GM18867 (cell line): Measurements from ENCODE around the gene KRCC1.
"Not testable (repeated sequence)": the region's sequence is repeated elsewhere in the genome, so short reads cannot be mapped to it uniquely, and the experiment has no call there.

Source experiments
- ATAC-seq: cut with Tn5 transposase; IDR thresholded peaks from one replicate; pipeline ENCODE4 v1.9.1; 2021; ENCODE audit warnings: mild to moderate bottlenecking, moderate library complexity; ENCODE audit not compliant: unreplicated experiment

The KRCC1 gene

DNA sequence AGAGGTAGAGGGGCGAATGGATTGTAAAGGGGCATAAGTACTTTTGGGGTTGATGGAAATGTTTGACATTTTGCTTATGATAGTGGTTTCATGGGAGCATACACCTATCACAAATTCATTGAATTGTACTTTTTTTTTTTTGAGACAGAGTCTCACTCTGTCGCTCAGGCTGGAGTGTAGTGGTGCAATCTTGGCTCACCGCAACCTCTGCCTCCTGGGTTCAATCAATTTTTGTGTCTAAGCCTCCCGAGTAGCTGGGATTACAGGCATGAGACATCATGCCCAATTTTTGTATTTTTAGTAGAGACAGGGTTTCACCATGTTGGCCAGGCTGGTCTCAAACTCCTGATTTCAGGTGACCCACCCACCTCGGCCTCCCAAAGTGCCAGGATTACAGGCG, 10.0 kb downstream of the KRCC1 start:
- not testable (repeated sequence) for ATAC-seq

DNA sequence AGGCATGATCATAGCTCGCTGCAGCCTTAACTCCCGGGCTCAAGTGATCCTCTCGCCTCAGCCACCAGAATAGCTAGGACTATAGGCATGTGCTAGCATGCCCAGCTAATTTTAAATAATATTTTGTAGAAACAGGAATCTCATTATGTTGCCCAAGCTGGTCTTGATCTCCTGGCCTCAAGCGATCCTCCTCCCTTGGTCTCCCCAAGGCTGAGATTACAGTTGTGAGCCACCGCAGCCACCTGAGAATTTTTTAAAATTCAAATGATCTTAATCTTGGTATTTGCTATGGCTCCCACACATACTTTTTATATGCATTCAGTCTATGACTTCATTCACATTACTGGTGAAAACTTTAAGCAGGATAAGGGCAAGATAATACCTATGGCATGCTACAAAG, 13.1 kb downstream of the KRCC1 start:
- ATAC-seq = no peak

DNA sequence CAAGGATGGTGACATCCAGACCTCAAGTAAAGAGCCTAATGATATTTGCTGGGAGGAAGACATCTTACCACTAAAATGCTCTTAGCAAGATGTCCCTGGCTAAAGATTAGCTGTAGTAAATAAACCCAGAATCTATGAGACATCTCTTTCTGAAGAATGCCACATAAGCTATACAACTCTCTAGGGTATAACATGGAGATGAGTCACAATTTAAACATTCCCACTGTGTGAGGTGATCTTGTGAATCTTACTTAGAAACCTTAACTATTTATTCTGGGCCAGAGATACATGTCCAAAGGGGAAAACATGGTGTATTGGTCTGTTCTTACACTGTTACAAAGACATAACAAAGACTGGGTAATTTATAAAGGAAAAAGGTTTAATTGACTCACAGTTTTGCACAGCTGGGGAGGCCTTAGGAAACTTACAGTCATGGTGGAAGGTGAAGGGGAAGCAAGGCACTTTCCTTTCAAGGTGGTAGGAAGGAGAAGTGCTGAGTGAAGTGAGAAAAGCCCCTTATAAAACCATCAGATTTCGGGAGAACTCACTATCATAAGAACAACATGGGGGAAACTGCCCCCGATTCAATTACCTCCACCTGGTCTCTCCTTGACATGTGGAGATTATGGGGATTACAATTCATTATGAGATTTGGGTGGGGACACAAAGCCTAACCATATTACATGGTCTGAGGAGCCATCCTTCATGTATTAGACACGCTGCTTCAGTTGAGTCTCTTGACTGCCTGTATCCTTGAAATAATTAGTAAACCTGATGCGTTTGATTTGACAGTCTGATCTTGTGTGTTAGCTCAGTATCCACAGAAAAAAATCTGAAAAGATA, 17.1 kb downstream of the KRCC1 start:
- ATAC-seq = no peak

DNA sequence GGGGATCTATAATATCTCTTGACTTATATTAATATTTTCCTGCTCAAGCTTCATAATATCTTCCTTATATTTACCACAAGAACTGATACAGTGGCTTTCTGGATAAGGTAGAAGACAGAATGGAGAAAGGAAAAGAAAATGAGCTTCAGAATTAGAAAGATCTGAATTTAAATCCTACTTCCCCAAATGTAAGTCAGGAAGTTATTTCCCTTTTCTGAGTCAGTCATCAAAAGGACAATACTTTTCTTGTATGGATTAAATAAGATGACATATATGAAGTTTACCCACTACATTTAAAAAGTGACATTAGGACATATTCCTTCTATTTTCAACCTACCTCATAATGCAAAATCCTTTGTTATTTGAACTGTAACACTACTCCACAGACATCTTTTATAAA, 19.0 kb downstream of the KRCC1 start:
- no peak for ATAC-seq

DNA sequence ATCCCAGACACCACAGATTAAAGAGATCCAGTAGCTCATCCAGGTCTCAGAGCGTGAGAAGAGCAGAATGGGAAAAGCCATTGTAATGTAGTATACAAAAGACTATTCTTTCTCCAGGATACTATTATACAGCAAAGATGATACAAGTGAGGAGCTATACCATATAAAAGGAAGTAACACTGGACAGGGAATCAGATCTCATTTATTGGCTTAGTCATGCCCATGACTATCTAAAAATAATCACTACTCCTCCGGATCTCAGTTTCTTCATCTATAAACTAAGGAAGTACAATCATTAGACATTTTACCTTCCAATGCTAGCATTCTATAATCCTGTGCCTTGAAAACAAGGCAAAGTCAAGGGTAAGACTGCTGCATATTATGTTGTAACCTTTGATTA, 19.4 kb downstream of the KRCC1 start:
- ATAC-seq = no peak

DNA sequence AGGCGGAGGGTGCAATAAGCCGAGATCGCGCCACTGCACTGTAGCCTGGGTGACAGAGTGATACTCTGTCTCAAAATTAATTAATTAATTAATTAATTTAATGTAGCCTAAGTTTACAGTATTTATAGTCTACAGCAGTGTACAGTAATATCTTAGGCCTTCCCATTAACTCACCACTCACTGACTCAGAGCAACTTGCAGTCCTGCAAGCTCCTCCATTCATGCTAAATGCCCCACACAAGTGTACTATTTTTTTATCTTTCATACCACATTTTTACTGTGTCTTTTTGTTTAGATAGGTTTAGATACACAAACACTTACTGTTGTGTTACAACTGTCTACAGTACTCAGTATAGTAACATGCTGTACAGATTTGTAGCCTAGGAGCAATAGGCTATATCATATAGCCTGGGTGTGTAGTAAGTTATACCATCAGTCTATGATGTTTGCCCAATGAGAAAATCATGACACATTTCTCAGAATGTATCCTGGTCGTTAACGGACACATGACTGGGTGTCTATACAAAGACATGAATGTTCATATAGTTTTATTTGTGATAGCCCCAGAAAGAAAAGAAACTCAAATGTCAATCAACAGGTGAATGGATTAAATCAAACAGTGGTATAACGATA, 23.4 kb downstream of the KRCC1 start:
- no peak for ATAC-seq

DNA sequence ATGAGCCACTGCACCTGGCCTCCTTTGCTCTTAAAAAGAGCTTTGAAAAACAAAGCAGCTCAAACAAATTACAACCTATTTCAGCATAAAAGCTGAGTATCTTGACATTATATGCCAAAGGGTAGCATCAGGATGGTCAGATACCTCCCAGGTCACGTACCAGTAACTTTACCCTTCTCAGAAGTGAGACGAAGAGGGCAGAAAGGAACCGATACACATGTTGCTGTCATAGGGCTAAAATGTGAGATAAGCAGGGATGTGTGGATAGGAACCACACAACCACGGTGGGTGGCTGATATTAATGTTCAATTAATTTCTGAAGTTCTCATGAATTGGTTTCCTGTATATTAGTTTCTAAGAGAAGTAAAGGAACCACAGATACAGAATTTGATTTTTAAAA, 26.7 kb downstream of the KRCC1 start:
- no peak for ATAC-seq

DNA sequence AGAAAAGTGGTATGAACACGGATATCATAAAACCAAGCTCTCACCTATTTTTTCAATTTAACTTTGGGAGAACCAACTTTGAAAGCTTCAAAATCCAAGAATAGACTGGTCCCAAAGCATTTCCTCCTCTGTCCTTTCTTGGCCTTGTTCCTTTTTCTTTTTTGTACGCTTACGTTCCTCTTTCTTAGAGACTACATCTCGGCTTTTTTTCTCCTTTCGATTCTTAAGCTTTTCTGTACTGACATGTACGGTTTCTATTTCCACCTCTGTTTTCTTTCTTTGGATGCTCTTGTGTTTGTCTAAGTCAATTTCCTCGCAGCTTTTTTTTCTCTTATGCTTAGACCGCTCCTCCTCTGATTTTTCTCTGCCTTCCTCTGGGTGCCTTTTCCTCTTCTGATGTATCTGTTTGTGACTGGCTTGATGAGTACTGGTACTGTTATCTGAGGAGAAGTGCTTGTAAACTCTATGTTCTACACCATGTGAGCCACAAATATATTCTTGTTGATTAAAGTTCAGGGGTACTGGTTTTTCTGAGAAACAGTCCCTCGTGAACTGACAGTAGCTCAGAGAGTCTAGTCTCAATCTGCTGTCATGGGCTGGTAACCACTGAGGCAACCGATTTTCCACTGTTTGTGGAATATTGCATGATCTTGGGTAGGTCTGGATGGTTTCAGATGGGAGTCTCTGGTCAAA, 27.7 kb downstream of the KRCC1 start:
- ATAC-seq = no peak

DNA sequence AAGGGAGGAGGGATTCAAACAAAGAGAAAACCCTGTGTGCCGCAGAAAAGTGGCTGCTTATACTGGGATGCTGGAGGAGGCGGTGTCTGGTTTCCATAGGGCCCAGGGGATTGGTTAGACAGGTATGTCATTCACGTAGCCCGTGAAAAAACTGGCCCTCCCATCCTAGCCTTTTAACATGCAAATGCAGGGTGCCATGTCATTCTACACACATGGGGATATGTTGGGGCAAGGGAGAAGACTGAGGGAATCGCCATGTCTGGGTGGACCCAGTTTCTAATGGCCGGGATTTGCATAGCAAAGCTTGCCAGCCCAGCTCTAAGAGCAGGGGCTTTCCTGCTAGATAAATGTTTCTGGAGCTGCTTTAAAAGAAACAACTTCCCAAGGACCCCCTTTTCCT, 31.1 kb downstream of the KRCC1 start:
- no peak for ATAC-seq

DNA sequence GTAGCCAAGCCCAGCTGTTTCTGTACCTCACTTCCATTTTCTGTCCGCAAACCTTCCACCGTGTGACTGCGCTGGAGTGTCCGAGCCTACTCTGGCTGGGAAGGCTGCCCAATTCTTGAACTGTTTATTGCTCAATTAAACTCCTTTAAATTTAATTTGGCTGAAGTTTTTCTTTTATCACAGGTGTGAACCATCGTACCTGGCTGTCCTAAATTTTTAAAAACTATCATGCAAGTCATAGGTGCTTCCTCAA, 33.0 kb downstream of the KRCC1 start:
- ATAC-seq = no peak

DNA sequence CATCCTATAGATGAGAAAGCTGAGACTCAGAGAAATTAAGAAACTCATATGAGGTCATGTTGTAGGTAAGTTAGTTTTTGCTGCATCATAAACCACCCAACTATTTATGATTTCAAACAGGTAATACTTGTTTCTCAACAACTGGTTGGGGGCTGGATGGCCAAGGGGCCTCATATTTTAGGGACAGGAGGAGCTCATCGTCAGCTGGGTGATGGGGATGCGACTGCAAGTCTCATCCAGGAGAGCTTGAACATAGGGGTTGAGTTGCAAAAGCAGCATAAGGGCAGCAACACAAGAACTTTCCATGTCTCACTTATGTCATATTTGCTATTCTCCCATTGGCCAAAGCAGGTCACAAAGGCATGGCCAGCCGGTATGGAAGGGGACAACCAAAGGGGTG, 35.6 kb downstream of the KRCC1 start:
- no peak for ATAC-seq

DNA sequence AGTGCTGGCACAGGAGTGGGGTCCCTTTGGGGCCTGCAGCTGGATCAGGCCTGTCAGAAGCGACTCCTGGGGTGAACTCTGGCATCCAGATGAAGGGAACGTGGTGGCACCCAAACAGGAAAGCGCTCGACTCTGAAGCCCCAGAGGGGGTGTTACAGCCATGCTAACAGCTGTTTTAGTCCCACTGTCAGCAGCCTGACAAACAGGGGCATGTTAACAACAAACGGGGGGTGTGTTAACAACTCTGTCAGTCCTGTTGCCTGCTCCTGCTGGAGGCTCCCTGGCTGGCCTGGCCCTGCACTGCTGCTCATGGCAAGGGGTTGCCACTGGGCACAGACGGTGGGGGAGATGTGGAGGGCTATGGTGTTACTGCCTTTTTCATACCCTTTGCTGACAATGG, 36.7 kb downstream of the KRCC1 start:
- no peak for ATAC-seq

DNA sequence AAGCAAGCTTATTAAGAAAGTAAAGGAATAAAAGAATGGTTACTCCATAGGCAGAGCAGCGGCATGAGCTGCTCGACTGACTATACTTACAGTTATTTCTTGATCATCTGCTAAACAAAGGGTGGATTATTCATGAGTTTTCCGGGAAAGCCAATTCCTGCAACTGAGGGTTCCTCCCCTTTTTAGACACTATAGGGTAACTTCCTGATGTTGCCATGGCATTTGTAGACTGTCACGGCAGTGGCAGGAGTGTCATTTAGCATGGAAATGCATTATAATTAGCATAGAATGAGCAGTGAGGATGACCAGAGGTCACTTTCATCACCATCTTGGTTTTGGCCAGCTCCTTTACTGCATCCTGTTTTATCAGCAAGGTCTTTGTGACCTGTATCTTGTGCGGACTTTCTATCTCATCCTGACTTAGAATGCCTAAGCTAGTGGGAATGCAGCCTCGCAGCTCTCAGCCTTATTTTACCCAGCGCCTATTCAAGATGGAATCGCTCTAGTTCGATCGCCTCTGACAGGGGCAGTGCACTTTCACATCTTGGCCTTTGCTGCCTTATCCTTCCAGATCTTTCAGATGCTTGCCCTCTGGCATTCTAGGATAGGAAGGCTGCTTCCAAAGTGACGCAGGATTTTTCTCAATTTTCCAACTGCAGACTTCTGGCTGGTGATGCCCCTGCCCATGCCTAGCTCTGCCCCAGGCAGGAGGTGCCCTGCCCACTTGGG, 37.3 kb downstream of the KRCC1 start:
- not testable (repeated sequence) for ATAC-seq

DNA sequence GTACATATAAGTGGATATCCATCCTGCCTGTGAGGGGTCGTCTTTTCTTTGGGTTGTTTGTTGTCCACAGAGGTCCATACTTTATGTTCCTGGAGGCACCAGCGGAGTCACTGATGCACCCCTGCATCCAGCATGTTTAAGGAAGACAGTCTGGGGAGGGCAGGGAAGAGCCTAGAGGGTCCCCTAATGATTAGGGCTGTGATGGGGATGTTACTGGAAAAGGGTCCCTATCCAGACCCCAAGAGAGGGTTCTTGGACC, 37.9 kb downstream of the KRCC1 start:
- ATAC-seq = not testable (repeated sequence)

DNA sequence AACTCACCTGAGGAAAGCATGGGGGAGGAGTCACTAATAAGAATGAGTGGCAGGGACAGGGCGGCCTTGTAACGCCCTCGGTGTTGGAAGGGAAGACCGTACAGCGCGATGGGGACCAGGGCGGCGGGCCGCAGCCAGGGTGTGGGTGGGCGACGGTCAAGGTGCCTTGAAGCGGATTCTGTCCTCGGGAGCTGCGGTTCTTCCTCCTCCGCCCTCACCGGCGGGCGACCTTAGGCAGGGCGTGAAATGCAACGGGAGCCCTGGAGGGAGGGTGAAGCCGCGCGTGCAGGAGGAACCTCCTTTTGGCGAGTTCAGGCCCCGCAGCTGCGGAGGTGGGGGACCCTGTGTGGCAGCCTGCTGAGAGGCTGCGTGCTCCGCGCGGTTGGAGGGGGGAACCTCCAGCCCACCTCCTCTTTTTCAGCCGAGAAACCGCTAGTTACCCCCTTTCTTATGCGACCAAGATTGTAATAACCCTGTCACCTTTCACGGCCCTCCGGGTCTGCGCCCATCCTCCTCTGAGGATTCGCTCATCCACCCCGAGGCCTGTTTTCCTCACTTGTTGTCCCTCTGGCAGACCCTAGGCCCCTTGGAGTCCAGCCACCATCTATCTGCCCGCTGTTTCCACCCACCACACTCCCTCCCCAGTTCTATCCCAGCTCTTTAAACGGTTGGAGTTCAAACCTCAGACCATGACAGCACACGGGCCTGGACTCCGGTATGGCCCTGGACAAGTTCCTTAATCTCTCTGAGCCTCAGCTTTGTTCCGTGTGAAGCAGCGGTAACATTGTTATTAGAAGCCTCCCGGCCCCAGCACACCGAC, 38.4 kb downstream of the KRCC1 start:
- ATAC-seq = peak; percentile 67

DNA sequence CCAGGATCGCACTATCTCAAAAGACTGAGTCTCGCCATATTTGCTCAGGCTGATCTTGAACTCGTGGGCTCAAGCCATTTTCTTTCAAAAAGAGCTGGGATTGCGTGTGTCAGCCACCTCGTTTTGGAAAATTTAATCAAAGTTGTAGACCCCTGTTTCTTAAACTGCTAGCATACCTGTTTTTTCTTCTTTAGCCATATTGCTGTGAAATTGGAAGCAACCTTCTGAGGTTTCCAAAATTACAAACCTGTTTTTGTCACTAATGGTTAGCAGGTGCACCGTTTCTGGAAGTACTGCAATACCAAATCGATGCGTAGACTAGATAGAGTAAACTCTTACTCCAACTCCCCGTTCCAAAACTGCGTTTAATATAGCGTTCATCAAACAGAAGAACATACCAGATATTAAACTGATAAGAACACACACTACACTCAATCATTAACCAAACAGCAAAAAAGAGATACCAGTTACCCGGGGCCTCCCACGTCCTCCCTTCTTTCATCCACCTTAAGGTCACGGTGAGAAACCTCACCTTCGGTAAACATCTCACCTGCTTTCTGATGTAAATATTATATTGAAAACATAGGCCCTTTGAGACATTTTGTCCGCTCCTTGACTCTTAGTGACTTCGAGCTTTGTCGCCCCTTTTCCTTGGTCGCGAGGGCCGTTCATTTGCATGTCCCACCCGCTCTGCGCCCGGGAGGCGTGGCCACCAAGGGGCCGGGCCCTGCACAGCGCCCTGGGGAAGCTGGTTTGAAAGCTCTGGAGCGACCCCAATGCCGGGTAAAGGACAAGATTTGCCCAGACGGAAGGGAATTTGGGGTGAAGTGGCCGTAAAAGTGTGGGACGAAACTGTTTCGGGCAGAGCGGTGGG, 39.3 kb downstream of the KRCC1 start, which contains the start of gene RNU2-63P:
RNU2-63P (minus strand) TSS at position 462 of the 874 bp plus-strand sequence.
- peak; percentile 83 for ATAC-seq

DNA sequence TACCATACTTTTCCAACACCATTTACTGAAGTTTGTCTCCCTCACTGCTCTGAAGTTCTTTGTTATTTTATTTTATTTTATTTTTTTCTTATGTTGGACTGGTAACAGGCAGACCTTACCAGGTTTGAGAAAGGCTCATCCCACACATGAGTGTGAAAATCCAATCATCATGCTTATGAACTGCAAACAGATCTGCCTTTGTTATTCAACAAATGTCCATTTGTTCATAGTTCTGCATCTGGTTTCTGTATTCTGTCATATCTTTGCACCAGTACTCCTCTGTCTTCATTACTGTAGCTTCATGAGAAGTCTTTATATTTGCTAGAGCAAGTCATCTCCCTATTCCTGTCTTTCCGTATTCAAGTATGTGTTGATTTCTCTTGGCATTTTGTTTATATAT, 44.6 kb downstream of the KRCC1 start:
- ATAC-seq = no peak

DNA sequence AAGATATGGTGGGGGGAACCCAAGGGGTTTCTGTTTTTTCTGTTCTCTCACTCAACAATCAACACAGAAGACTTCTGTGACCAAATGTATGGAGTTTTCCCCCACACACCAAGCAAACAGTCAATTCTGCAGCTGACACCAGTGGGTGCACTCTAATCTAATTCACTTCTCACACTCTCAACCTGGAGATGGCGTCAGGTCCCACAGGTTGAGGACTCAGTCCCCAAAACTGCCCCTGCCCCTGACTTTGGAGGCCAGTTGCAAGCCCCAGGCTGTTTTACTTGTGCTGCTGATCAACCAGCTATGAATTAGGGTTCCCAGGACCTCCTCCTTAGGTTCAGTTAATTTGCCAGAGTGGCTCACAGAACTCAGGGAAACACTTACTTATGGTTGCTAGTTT, 45.4 kb downstream of the KRCC1 start:
- ATAC-seq = no peak

DNA sequence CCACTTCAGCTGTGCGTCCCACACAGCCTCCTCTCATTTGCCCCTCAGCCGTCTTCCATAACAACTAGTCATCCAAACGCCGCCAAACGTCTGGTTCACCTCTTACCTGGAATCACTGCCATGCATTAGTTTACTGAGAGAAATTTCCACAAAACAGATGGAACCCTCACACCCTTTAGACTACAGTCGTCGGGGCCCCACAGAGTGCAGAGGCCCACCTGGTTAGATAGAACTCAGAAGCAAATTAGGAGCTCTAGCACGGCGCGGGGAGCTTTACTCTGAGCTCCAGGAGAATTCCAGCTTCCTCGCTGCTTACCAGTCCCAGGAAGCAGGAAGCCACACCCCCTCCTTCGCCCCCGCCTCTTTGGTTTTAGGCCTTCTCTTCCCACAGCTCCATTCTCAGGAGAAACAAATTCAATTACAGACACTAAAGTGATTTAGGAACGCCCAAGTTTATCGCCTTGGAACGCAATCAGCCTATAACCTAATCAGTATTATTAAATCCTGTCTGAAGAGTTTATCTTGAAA, 48.6 kb downstream of the KRCC1 start:
- ATAC-seq = no peak

DNA sequence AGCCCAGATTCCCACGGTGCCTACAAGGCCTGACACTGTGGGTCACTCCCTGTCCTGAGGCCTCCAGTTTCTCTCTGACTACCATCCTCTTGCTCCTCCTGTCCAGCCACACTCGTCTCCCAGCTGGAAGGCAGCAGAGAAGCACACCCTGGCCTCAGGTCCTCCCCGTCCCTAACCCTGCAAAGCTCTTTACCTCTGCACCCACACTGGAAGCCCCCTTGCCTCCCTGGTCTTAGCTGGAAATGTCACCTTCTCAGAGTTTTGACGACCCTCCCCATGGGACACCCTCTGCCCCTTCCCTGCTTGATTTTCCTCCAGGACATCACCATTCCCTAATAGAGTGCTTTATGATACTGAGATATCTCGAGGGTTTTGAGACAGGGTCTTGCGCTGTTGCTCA, 49.8 kb downstream of the KRCC1 start:
- no peak for ATAC-seq
